ENCODE measurements around the gene CYTIP.

CYTIP gene

GRCh38 chr2:157443795-157444640 lies at the start of gene CYTIP:
TSS of gene CYTIP (minus strand) at chr2:157444089. CDS start at chr2:157444020, 69 bp downstream.
- DNase-seq = peak; percentile 47

- DNase-seq = peak; percentile 19
Observed at GRCh38 chr2:157492189-157492773, 48.4 kb upstream of the CYTIP start.

- no peak for DNase-seq
Observed at GRCh38 chr2:157489983-157490382, 46.1 kb upstream of the CYTIP start.

- DNase-seq = no peak
Observed at GRCh38 chr2:157488877-157489276, 45.0 kb upstream of the CYTIP start.

GRCh38 chr2:157487747-157488146 lies 43.9 kb upstream of the CYTIP start:
- DNase-seq = no peak

GRCh38 chr2:157487271-157487610 lies 43.4 kb upstream of the CYTIP start:
- no peak for DNase-seq

GRCh38 chr2:157486596-157487270 lies 42.8 kb upstream of the CYTIP start:
- DNase-seq = no peak

GRCh38 chr2:157480182-157480961 lies 36.5 kb upstream of the CYTIP start:
- no peak for DNase-seq

- DNase-seq = no peak
Observed at GRCh38 chr2:157479081-157480027, 35.5 kb upstream of the CYTIP start.

GRCh38 chr2:157477919-157478318 lies 34.0 kb upstream of the CYTIP start:
- DNase-seq = no peak

GRCh38 chr2:157476953-157477709 lies 33.2 kb upstream of the CYTIP start:
- no peak for DNase-seq

- DNase-seq = no peak
Observed at GRCh38 chr2:157475722-157476390, 32.0 kb upstream of the CYTIP start.

GRCh38 chr2:157473581-157473980 lies 29.7 kb upstream of the CYTIP start:
- DNase-seq = no peak

- no peak for DNase-seq
Observed at GRCh38 chr2:157471078-157471477, 27.2 kb upstream of the CYTIP start.

GRCh38 chr2:157470321-157470720 lies 26.4 kb upstream of the CYTIP start:
- DNase-seq = no peak

GRCh38 chr2:157469726-157470125 lies 25.8 kb upstream of the CYTIP start:
- DNase-seq = no peak

- peak; percentile 64 for DNase-seq
Observed at GRCh38 chr2:157468931-157469708, 25.2 kb upstream of the CYTIP start.

GRCh38 chr2:157466764-157467163 lies 22.9 kb upstream of the CYTIP start:
- DNase-seq = no peak

GRCh38 chr2:157465554-157465953 lies 21.7 kb upstream of the CYTIP start:
- DNase-seq = no peak

- DNase-seq = no peak
Observed at GRCh38 chr2:157463002-157463401, 19.1 kb upstream of the CYTIP start.
